RCC 7860 (cell line): Measurements from ENCODE around the gene CPLANE2.
"Not testable (repeated sequence)": the region's sequence is repeated elsewhere in the genome, so short reads cannot be mapped to it uniquely, and the experiment has no call there.

ENCODE experiments used
- DNase-seq: peaks from one replicate; pipeline ENCODE4 v3.0.0-alpha.2; 2015; ENCODE audit warnings: low spot score
- FAIRE-seq: peaks from 2 replicates; lab custom pipeline; 2012; peaks lifted over from hg19 to GRCh38; lab: Jason Lieb, UNC

CPLANE2 gene

GRCh38 chr1:16231331-16232315, 5.4 kb downstream of the CPLANE2 start:
- DNase-seq = no peak

GRCh38 chr1:16230744-16231143, 6.2 kb downstream of the CPLANE2 start:
- FAIRE-seq (no peak), DNase-seq (no peak)

More at GRCh38 chr1:16231331-16232315, 5.4 kb downstream of the CPLANE2 start:
- FAIRE-seq = no peak

- DNase-seq (no peak), FAIRE-seq (no peak)
Measured at GRCh38 chr1:16229976-16230740, 6.8 kb downstream of the CPLANE2 start.

GRCh38 chr1:16226490-16227179, 10.3 kb downstream of the CPLANE2 start:
- no peak for FAIRE-seq

GRCh38 chr1:16226129-16226489, 10.9 kb downstream of the CPLANE2 start:
- FAIRE-seq (no peak), DNase-seq (no peak)

More at GRCh38 chr1:16226490-16227179, 10.3 kb downstream of the CPLANE2 start:
- DNase-seq = no peak

GRCh38 chr1:16224472-16224871, 12.5 kb downstream of the CPLANE2 start:
- no peak for DNase-seq

GRCh38 chr1:16222716-16223115, 14.3 kb downstream of the CPLANE2 start:
- FAIRE-seq = not testable (repeated sequence)

More at GRCh38 chr1:16224472-16224871, 12.5 kb downstream of the CPLANE2 start:
- FAIRE-seq = no peak

GRCh38 chr1:16221499-16221898, 15.5 kb downstream of the CPLANE2 start:
- no peak for DNase-seq
- FAIRE-seq = no peak

More at GRCh38 chr1:16222716-16223115, 14.3 kb downstream of the CPLANE2 start:
- DNase-seq = not testable (repeated sequence)

GRCh38 chr1:16219968-16220500, 16.9 kb downstream of the CPLANE2 start:
- DNase-seq (no peak), FAIRE-seq (no peak)

- DNase-seq (no peak), FAIRE-seq (no peak)
Measured at GRCh38 chr1:16218674-16219071, 18.3 kb downstream of the CPLANE2 start.

GRCh38 chr1:16218014-16218673, 18.8 kb downstream of the CPLANE2 start:
- DNase-seq (no peak), FAIRE-seq (no peak)

GRCh38 chr1:16217061-16217785, 19.8 kb downstream of the CPLANE2 start:
- FAIRE-seq (no peak), DNase-seq (peak; percentile 71)

GRCh38 chr1:16215882-16216753, 20.9 kb downstream of the CPLANE2 start:
- FAIRE-seq = no peak
- no peak for DNase-seq

- not testable (repeated sequence) for FAIRE-seq, DNase-seq
Measured at GRCh38 chr1:16215240-16215639, 21.7 kb downstream of the CPLANE2 start.

- FAIRE-seq, DNase-seq: not testable (repeated sequence)
Measured at GRCh38 chr1:16213544-16213943, 23.4 kb downstream of the CPLANE2 start.

- no peak for DNase-seq
- no peak for FAIRE-seq
Measured at GRCh38 chr1:16213013-16213412, 24.0 kb downstream of the CPLANE2 start.

GRCh38 chr1:16212251-16212961, 24.6 kb downstream of the CPLANE2 start, which contains the start of gene ARHGEF19:
ARHGEF19 (minus strand) TSS chr1:16212652; CDS start chr1:16209054, 3,598 bp downstream.
- no peak for FAIRE-seq
- DNase-seq = no peak

GRCh38 chr1:16211824-16212223, 25.2 kb downstream of the CPLANE2 start:
- FAIRE-seq (no peak), DNase-seq (no peak)
